IPS-18a (cell line): ENCODE measurements around the gene HCFC2.

Source experiments
- H3K27ac ChIP-seq: one replicate; pipeline ENCODE4 v1.5.1; 2013; ENCODE audit warnings: low read length
- H3K27me3 ChIP-seq: one replicate; pipeline ENCODE4 v1.6.1; 2013; ENCODE audit warnings: mild to moderate bottlenecking, low read length; ENCODE audit not compliant: control insufficient read depth, insufficient read depth
- H3K36me3 ChIP-seq: one replicate; pipeline ENCODE4 v1.6.1; 2013; ENCODE audit warnings: low read depth, low read length; ENCODE audit not compliant: control insufficient read depth
- H3K4me1 ChIP-seq: one replicate; pipeline ENCODE4 v1.6.1; 2013; ENCODE audit warnings: low read depth, low read length; ENCODE audit not compliant: control insufficient read depth
- H3K4me3 ChIP-seq: one replicate; pipeline ENCODE4 v1.5.1; 2013; ENCODE audit warnings: low read length
- H3K9ac ChIP-seq: one replicate; pipeline ENCODE4 v1.6.1; 2013; ENCODE audit warnings: mild to moderate bottlenecking, low read length, moderate library complexity
- H3K9me3 ChIP-seq: one replicate; pipeline ENCODE4 v1.6.1; 2013; ENCODE audit warnings: low read depth, low read length; ENCODE audit not compliant: control insufficient read depth

Gene HCFC2

GRCh38 chr12:104143002-104143401, 78.7 kb downstream of the HCFC2 start:
- H3K9ac ChIP-seq = no peak overlapping the region
- H3K36me3 ChIP-seq = no peaks in the 10 kb centered on the region
- H3K27me3 ChIP-seq = peaks cover 7% of the 10 kb centered on the region
- H3K27ac ChIP-seq = no peak overlapping the region
- no peaks in the 10 kb centered on the region for H3K9me3 ChIP-seq
- H3K4me3 ChIP-seq = no peak overlapping the region
- peaks cover 5% of the 10 kb centered on the region for H3K4me1 ChIP-seq

GRCh38 chr12:104143918-104144317, 79.6 kb downstream of the HCFC2 start:
- H3K36me3 ChIP-seq = no peaks in the 10 kb centered on the region
- no peak overlapping the region for H3K27ac ChIP-seq
- no peak overlapping the region for H3K4me3 ChIP-seq
- H3K27me3 ChIP-seq = peaks cover 4% of the 10 kb centered on the region
- H3K9me3 ChIP-seq = no peaks in the 10 kb centered on the region
- no peak overlapping the region for H3K9ac ChIP-seq
- H3K4me1 ChIP-seq = peaks cover 2% of the 10 kb centered on the region

GRCh38 chr12:104147346-104147745, 83.0 kb downstream of the HCFC2 start:
- Histone ChIP-seq H3K4me1 (no peaks in the 10 kb centered on the region), H3K9me3 (no peaks in the 10 kb centered on the region)

GRCh38 chr12:104150416-104150815, 86.1 kb downstream of the HCFC2 start:
- no peaks in the 10 kb centered on the region for H3K4me1 ChIP-seq
- H3K27me3 ChIP-seq = no peaks in the 10 kb centered on the region
- no peaks in the 10 kb centered on the region for H3K36me3 ChIP-seq
- H3K27ac ChIP-seq = no peak overlapping the region
- H3K4me3 ChIP-seq = no peak overlapping the region
- no peak overlapping the region for H3K9ac ChIP-seq
- H3K9me3 ChIP-seq = no peaks in the 10 kb centered on the region

More at GRCh38 chr12:104147346-104147745, 83.0 kb downstream of the HCFC2 start:
- Histone ChIP-seq H3K27ac (no peak overlapping the region), H3K36me3 (no peaks in the 10 kb centered on the region), H3K4me3 (no peak overlapping the region), H3K9ac (no peak overlapping the region), H3K27me3 (no peaks in the 10 kb centered on the region)

- Histone ChIP-seq H3K4me3 (no peak overlapping the region), H3K9me3 (no peaks in the 10 kb centered on the region), H3K4me1 (no peaks in the 10 kb centered on the region), H3K9ac (no peak overlapping the region), H3K27me3 (no peaks in the 10 kb centered on the region), H3K36me3 (no peaks in the 10 kb centered on the region), H3K27ac (no peak overlapping the region)
Observed at GRCh38 chr12:104152685-104153241, 88.4 kb downstream of the HCFC2 start.

GRCh38 chr12:104154286-104154685, 90.0 kb downstream of the HCFC2 start:
- no peak overlapping the region for H3K9ac ChIP-seq
- H3K9me3 ChIP-seq = no peaks in the 10 kb centered on the region
- H3K27ac ChIP-seq = no peak overlapping the region

GRCh38 chr12:104154806-104155205, 90.5 kb downstream of the HCFC2 start:
- Histone ChIP-seq H3K4me3 (no peak overlapping the region), H3K27me3 (no peaks in the 10 kb centered on the region), H3K27ac (no peak overlapping the region), H3K9me3 (no peaks in the 10 kb centered on the region), H3K4me1 (no peaks in the 10 kb centered on the region), H3K9ac (no peak overlapping the region), H3K36me3 (no peaks in the 10 kb centered on the region)

More at GRCh38 chr12:104154286-104154685, 90.0 kb downstream of the HCFC2 start:
- Histone ChIP-seq H3K27me3 (no peaks in the 10 kb centered on the region), H3K36me3 (no peaks in the 10 kb centered on the region), H3K4me1 (no peaks in the 10 kb centered on the region), H3K4me3 (no peak overlapping the region)
